ENCODE data around the gene CELF4.

Gene CELF4

GRCh38 chr18:37524139-37524497, 41.5 kb downstream of the CELF4 start:
- DNase-seq (ENCODE audit: low spot score), result no peak

DNA sequence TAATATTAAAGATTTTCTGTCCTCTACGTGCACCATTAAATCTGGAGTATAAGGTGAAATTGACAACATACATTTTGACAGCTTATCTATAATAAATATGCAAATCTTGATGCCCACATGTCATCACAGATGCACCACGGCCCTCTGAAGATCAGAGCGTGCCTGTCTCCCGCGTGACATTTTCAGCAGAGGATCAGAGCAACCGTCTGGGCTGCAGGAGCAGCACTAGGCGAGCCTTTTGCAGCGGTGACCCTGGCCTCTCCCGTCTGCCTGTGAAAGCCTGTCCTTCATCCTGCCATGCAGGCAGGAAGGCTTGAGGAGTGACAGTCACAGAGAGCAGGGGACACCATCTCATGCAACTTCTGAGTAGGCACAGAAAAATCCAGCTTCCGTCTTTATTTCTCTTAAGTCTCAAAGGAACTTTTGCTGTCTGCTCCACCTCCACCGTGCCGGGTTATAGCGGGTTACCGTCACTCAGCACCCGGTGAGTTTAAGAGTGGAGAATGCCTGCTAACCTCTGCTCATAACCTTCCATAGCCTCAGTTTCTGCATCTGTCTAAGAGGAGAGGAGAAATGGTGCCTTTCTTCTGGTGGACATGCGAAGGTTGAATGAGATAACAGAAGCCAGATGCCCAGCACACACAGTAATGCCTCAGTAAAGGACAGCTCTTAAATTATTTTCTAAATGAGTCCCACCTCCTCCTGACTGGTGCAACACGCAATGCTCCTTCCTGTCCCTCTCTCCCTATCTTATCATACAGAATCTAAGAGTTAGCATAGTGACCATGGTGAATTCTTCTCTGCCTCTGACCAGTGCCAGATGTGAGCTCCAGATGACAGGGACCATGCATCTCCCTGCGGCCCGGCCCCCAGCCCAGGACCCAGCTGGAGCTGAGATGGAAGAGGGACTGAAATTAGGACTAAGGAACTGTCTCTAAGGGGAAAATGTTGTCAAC, 43.8 kb downstream of the CELF4 start:
- no peak for DNase-seq (ENCODE audit: low spot score)

- no peak for DNase-seq (ENCODE audit: low spot score)
Measured at GRCh38 chr18:37520508-37520907, 45.1 kb downstream of the CELF4 start.

GRCh38 chr18:37519510-37520135, 46.0 kb downstream of the CELF4 start:
- no peak for DNase-seq (ENCODE audit: low spot score)

DNA sequence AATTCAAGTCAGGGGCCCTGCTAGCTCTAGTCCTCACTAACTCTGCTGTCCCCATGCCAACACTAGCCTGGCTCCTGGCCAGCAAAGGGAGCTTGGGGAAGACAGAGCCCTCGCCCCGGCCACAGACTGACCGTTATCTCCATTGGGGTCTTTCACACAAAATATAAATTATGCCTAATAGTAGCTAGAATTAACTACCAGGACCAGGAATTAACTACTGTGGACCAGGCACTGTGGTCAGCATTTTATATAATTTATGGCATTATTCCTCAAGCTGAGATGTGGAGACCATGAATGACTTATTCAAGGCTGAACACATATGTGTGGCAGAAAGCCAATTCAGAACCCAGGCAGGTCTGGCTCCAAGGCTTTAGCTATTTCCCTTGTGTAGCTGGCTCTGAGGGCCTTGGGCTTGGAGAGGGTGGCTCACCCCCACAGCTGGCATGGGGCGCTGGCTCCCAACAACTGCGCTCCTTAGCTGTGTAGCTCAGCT, 49.2 kb downstream of the CELF4 start:
- no peak for DNase-seq (ENCODE audit: low spot score)

DNA sequence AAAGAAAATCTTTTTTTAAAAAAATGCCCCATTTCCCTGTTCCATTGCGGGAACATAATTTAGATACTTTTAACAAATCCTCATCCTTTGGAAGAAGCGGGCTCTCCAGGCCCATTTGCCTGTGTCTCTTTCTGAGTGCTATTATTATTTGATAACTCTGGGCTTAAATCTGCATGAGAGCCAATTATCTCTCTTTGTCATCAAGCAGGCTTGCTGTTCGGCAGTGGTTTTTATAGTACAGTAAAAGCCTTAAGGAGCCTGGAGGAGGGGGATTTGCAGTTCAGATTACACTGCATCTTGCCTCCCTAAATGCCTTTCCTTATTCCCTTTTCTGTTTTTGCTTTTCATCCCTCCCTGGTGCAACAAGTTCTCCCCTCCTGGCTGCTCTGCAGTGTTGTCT, 50.6 kb downstream of the CELF4 start:
- no peak for DNase-seq (ENCODE audit: low spot score)

DNA sequence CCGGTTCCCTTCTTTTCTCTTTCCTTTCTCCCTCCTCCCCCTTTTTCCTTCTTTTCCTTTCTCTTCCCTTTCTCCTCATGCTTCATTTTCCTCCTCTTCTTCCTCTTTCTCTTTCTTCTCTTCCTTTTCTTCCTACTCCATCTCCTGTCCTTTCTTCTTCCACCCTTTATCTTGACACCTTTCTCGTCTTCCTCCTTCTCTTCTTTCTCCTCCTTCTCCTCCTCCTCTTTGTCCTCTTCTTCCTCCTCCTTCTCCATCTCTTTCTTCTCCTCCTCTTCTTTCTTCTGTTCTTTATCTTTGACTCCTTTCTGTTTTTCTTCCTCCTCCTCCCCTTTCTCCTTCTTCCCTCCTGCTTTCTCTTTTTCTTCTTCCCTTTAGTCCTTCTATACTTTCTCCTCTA, 53.2 kb downstream of the CELF4 start:
- DNase-seq (ENCODE audit: low spot score), result no peak

GRCh38 chr18:37511721-37512298, 53.8 kb downstream of the CELF4 start:
- DNase-seq (ENCODE audit: low spot score), result no peak

- no peak for DNase-seq (ENCODE audit: low spot score)
Measured at GRCh38 chr18:37509600-37509999, 56.0 kb downstream of the CELF4 start.

- DNase-seq (ENCODE audit: low spot score), result no peak
Measured at GRCh38 chr18:37508207-37508606, 57.4 kb downstream of the CELF4 start.

- DNase-seq (ENCODE audit: low spot score), result no peak
Measured at GRCh38 chr18:37507239-37507638, 58.4 kb downstream of the CELF4 start.

DNA sequence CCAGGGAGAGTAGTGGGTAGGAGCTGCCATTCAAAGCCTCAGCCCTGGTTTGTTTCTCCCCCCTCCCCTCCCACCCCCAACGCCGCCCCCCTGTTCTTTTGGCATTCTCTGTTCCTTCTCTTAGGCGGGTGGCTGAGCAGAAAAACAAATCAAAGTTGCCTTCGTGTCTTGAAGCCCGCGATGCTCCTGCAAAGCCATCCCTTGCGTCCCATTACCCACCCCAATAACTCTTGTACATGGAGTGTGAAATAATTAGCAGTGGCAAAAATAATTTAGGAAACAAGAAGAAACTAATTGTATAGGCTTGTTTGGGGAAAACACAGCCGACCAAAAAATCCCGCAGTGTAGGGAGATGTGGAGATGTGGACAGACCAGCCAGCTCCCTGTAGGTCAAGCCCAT, 59.6 kb downstream of the CELF4 start:
- DNase-seq (ENCODE audit: low spot score), result no peak

GRCh38 chr18:37505321-37505720, 60.3 kb downstream of the CELF4 start:
- no peak for DNase-seq (ENCODE audit: low spot score)

DNA sequence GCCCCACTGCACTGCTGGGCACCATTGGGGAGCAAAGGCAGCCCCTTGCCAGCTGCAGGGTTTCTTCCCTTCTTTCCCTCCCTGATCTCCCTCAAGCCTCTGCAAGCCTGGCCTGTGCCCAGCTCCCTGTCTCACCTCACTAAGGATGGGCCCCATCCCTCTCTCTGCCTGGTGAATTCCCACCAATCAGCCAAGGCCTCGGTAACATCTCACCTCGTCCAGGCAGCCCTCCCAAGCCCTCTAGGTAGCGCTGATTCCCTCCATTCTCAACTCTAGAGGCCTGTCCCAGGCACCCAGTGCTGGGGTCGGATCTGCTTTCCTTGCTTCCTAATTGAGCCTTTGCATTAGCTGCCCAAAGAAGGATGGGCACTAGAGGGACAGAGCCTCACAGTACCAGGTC, 63.0 kb downstream of the CELF4 start:
- DNase-seq (ENCODE audit: low spot score), result no peak

DNA sequence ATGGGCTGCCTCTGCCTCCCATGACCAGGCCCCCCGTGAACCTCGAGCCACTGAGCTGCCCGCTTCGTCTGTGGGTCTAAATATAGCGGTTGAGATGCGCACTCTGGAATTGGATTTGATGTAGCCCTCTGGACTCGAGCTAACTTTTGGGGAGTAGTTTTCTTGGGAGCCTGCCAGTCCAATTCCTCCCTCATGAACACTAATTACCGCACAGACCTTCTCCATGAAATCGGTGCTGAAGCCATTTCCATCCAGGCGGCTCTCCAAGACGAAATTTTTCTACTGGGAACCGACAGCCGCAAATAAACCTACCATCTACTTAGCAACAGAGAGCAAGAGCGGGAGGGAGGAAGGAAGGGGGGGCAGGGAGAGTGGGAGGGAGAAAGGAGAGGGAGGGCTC, 63.6 kb downstream of the CELF4 start:
- DNase-seq (ENCODE audit: low spot score), result no peak

DNA sequence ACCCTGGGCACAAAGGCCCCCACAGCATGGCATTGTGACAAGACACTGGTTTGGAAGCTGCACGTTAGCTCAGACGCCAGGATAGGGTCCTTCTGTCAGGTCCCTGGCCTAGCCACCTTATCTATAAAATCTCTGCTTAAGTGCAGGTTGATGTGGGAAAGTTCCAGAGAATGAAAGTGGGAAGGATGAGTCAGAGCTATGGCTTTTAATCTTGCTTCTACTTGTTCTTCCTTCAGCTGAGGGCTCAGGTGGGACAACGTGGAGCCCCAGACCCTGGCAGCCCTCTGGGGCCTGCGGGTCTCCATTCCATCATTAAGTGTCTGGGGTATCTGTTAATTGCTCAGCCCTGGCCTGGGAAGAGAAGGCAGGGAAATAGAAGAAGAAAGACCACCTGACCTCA, 64.5 kb downstream of the CELF4 start:
- no peak for DNase-seq (ENCODE audit: low spot score)

DNA sequence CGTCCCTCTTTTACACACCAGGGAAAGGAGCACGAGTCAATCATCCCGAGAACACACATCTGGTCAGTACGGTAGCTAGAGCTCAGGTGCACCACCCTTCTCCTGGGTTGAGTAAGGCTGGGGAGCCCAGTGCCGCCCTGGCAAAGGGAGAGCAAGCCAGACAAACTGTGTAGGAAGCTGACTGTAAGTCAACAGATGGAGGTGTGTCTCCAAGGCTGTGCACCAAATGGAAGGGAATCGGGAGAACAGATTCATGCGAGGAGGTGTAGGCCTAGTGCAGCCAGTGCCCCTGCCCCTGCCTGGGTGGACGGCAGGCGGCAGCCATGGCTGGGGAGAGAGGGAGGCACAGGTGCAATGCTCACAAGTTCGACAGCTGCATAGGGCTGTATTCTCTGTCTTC, 65.7 kb downstream of the CELF4 start:
- no peak for DNase-seq (ENCODE audit: low spot score)

DNA sequence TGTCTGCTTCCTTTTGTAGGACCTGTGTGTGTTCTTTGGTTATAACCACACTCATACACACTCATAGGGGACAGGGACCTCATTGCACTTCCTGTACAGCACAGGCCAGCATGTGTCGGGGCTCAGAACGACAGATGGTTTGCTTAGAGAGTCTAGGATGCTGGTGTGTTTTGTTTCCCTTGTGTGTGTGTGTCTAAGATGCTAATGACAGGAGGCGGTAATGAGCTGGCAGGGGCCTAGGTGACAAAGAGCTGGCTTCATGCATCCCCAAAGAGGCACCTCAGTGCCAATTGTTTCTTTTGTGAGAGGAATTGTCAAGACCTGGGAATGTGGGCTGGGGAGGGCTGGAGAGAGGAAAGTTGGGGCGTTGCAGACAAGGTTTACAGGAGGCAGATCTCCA, 66.6 kb downstream of the CELF4 start:
- no peak for DNase-seq (ENCODE audit: low spot score)

DNA sequence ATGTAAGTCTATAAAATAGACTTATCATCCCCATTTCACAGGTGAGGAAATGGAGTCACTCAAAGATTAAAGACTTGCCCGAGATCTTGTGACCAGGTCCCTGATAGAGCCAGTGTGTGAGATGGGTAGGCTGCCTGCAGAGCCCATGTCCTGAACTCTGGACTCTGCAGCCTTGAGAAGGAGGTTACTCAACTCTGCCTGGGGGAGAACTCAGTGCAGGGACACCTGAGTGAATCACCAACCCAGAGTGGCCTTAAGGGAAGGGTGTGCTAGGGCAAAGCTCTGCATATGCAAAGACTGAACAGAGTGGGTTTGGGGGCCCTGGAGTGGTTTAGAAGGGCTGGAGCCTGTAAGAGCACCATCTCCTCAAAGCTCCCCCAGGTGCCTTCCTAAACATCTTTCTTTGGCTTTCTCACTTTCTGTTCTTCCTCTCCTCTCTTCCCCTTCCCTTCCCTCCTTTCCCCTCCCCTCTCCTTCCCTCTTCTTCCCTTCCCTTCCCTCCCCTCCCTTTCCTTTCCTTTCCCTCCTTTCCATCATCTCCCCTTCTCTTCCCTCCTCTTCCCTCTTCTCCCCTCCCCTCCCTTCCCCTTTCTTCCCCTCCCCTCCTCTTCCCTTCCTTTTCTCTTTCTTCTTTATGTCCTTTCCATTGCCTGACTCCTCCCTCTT, 67.6 kb downstream of the CELF4 start:
- no peak for DNase-seq (ENCODE audit: low spot score)

GRCh38 chr18:37496568-37496967, 69.0 kb downstream of the CELF4 start:
- no peak for DNase-seq (ENCODE audit: low spot score)

DNA sequence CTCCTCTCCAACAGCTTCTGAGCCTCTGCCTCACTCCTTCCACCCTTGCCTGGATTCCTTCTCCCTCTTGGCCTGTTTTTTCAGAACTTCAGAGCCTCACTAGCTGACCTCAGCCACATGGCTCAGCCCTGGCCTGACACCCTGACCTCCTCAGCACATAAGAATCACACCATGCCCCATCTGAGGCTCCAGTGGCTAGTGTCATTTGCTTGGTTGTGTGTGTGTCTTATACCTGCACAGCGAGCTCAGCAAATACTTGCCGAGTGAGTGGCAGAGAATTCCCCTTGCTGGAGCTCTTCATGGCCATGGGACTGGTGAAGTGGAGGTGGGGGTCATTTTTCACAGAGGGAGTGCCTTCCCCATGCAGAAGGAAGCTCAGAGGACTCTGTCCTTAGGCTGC, 70.2 kb downstream of the CELF4 start:
- DNase-seq (ENCODE audit: low spot score), result no peak

DNA sequence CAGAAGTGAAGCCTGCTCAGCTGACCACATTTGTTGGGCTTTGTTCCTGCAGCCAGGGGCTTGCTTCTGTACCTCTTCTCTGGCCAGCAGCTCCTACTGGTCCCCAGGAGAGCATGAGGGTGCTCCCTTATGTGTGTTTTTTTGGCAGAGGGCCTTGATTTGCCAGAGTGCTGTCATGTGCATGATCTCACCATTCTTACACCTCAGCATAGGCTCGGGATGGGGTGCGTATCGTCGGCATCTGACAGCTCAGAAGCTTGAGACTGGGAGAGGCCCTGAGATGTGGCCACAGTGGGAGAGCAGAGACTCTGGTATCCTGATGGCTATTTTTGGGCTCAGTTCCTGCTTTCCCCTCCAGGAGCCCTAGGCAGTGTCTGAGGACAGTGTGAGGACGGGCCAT, 71.2 kb downstream of the CELF4 start:
- DNase-seq (ENCODE audit: low spot score), result no peak

All from COLO829 (cell line).